GM12878 (cell line): Measurements from ENCODE around the gene KATNB1. TPM values are rescaled to one million over a fixed set of nuclear protein-coding genes. Genes with fewer than 3 reads are reported as not detected.

Experiments
- ATAC-seq: fragments of 200-7000 bp; cut with Tn5 transposase; 3 replicates; pipeline ENCODE4 v1.9.1; 2020; ENCODE audit warnings: mild to moderate bottlenecking, moderate library complexity
- BruUV-seq: library from RNA; stranded (reverse); fragments of 400-500 nt; replicated peaks from 2 replicates; lab custom pipeline; 2021; lab: Mats Ljungman, UMichigan
- CTCF ChIA-PET: fragments of 300-600 bp; sonication (Branson Sonifier 250); formaldehyde crosslinking; extraction: SDS; loops from one replicate; lab custom pipeline; 2021; ENCODE audit warnings: inconsistent platforms; lab: Yijun Ruan, JAX
- POLR2A ChIA-PET: fragments of 350-600 bp; formaldehyde crosslinking; extraction: SDS; loops from one replicate; lab custom pipeline; 2021; ENCODE audit warnings: inconsistent platforms; lab: Charles Lee
- RAD21 ChIA-PET: fragments of 300-600 bp; sonication (Branson Sonifier 250); formaldehyde crosslinking; loops from one replicate; lab custom pipeline; 2023; ENCODE audit warnings: antibody characterized with exemption; ENCODE audit not compliant: unreplicated experiment; lab: Charles Lee
- SMC1A ChIA-PET: fragments of 300-600 bp; sonication (Branson Sonifier 250); formaldehyde crosslinking; loops from one replicate; lab custom pipeline; 2023; ENCODE audit not compliant: unreplicated experiment, uncharacterized antibody; lab: Charles Lee
- DNase-seq: peaks from one replicate; pipeline ENCODE4 v3.0.0-alpha.2; 2011; ENCODE audit warnings: low read depth, low spot score
- FAIRE-seq: peaks from 3 replicates; lab custom pipeline; 2011; peaks lifted over from hg19 to GRCh38; lab: Jason Lieb, UNC
- H2AFZ ChIP-seq: 2 replicates; pipeline ENCODE4 v1.6.0; 2011; ENCODE audit warnings: low read depth, low read length, control low read depth; ENCODE audit not compliant: control insufficient read depth
- H3K27ac ChIP-seq: 2 replicates; pipeline ENCODE4 v1.5.1; 2011; ENCODE audit warnings: control low read depth; ENCODE audit not compliant: control insufficient read depth, insufficient read depth
- H3K27me3 ChIP-seq, 2 experiments: replicated peaks in 1 of 2; 2 replicates each; pipeline versions ENCODE4 v1.6.0 to v1.6.1; 2011; ENCODE audit warnings: low read length in 1 of 2; ENCODE audit not compliant: control insufficient read depth in 2 of 2, insufficient read depth in 2 of 2
- H3K36me3 ChIP-seq, 2 experiments: 2 replicates each; pipeline ENCODE4 v1.5.1; 2011; ENCODE audit warnings: low read length in 1 of 2; ENCODE audit not compliant: control insufficient read depth in 2 of 2, insufficient read depth in 2 of 2
- H3K4me1 ChIP-seq: 2 replicates; pipeline ENCODE4 v1.6.1; 2011; ENCODE audit warnings: mild to moderate bottlenecking, low read length, moderate library complexity, mixed read lengths; ENCODE audit not compliant: control insufficient read depth, insufficient read depth
- H3K4me2 ChIP-seq: 2 replicates; pipeline ENCODE4 v1.6.0; 2011; ENCODE audit warnings: control low read depth; ENCODE audit not compliant: control insufficient read depth, insufficient read depth
- H3K4me3 ChIP-seq: fragments of 200-600 bp; sonication (generic); 2 replicates; pipeline ENCODE4 v1.5.1; 2016
- H3K79me2 ChIP-seq: 2 replicates; pipeline ENCODE4 v1.6.0; 2011; ENCODE audit warnings: low read length; ENCODE audit not compliant: control insufficient read depth, insufficient read depth
- H3K9ac ChIP-seq: 2 replicates; pipeline ENCODE4 v1.8.0; 2011; ENCODE audit warnings: low read length, control low read depth, mixed read lengths; ENCODE audit not compliant: control insufficient read depth, insufficient read depth
- H3K9me3 ChIP-seq: replicated peaks from 3 replicates; pipeline ENCODE4 v1.5.1; 2011; ENCODE audit warnings: mild to moderate bottlenecking, low read length; ENCODE audit not compliant: control insufficient read depth, insufficient read depth
- H4K20me1 ChIP-seq: 2 replicates; pipeline ENCODE4 v1.6.0; 2011; ENCODE audit not compliant: control insufficient read depth, insufficient read depth
- ATF7 ChIP-seq: fragments of 450-650 bp; IDR thresholded peaks from 2 replicates; pipeline ENCODE4 v1.6.1; 2016; ENCODE audit warnings: low read depth, mild to moderate bottlenecking
- CEBPZ ChIP-seq: fragments of 150-350 bp; IDR thresholded peaks from 2 replicates; pipeline ENCODE4 v1.6.1; 2016; ENCODE audit warnings: low read depth, low read length
- CHD4 ChIP-seq: fragments of 200-600 bp; sonication (generic); IDR thresholded peaks from 2 replicates; pipeline ENCODE4 v1.6.1; 2016; ENCODE audit warnings: mild to moderate bottlenecking
- CREM ChIP-seq: IDR thresholded peaks from 2 replicates; pipeline ENCODE4 v1.6.1; 2014; ENCODE audit warnings: antibody characterized with exemption, low read depth
- FOS ChIP-seq: IDR thresholded peaks from 3 replicates; pipeline ENCODE4 v1.6.1; 2011; ENCODE audit warnings: borderline replicate concordance; ENCODE audit not compliant: insufficient read length; ENCODE audit errors: extremely low read depth
- HCFC1 ChIP-seq: fragments of 150-350 bp; IDR thresholded peaks from 2 replicates; pipeline ENCODE4 v1.6.1; 2014; ENCODE audit warnings: low read length
- JUND ChIP-seq: IDR thresholded peaks from 2 replicates; pipeline ENCODE4 v1.6.1; 2012; ENCODE audit warnings: low read depth, mild to moderate bottlenecking, low read length, improper control_type of control experiment, moderate library complexity
- KAT2A ChIP-seq: conservative IDR thresholded peaks from 2 replicates; pipeline ENCODE4 v1.6.1; 2011; ENCODE audit warnings: low read depth, low read length; ENCODE audit not compliant: control insufficient read depth
- KLF5 ChIP-seq: fragments of 450-650 bp; IDR thresholded peaks from 2 replicates; pipeline ENCODE4 v1.6.1; 2014; ENCODE audit warnings: mild to moderate bottlenecking; ENCODE audit not compliant: partially characterized antibody
- LARP7 ChIP-seq: fragments of 450-650 bp; IDR thresholded peaks from 2 replicates; pipeline ENCODE4 v1.6.1; 2017; ENCODE audit warnings: mild to moderate bottlenecking
- NRF1 ChIP-seq: conservative IDR thresholded peaks from 2 replicates; pipeline ENCODE4 v1.6.1; 2011; ENCODE audit warnings: mild to moderate bottlenecking, low read depth, low read length, improper control_type of control experiment
- PAX5 ChIP-seq: IDR thresholded peaks from 2 replicates; pipeline ENCODE4 v1.6.1; 2011; ENCODE audit warnings: low read depth, low read length, borderline replicate concordance
- PAX8 ChIP-seq: fragments of 450-650 bp; IDR thresholded peaks from 2 replicates; pipeline ENCODE4 v1.6.1; 2017; ENCODE audit warnings: mild to moderate bottlenecking, moderate library complexity
- POU2F2 ChIP-seq: IDR thresholded peaks from 3 replicates; pipeline ENCODE4 v1.6.1; 2011; ENCODE audit warnings: low read depth, mild to moderate bottlenecking, low read length, borderline replicate concordance
- SMARCA5 ChIP-seq: fragments of 450-650 bp; IDR thresholded peaks from 2 replicates; pipeline ENCODE4 v1.6.1; 2017; ENCODE audit warnings: mild to moderate bottlenecking
- USF1 ChIP-seq: IDR thresholded peaks from 2 replicates; pipeline ENCODE4 v1.6.1; 2011; ENCODE audit warnings: borderline replicate concordance, low read depth, mild to moderate bottlenecking, moderate library complexity, mixed read lengths, low read length; ENCODE audit not compliant: insufficient read depth; ENCODE audit errors: extremely low read length
- ZNF622 ChIP-seq: fragments of 450-650 bp; IDR thresholded peaks from 2 replicates; pipeline ENCODE4 v1.6.1; 2017; ENCODE audit warnings: mild to moderate bottlenecking, inconsistent platforms
- WGBS: methylation state at CpG from one replicate; pipeline ENCODE4 v1.1.6; 2016; ENCODE audit warnings: low lambda C conversion rate; ENCODE audit not compliant: insufficient replicate concordance, insufficient coverage; ENCODE audit errors: missing lambda C conversion rate; 5-methylcytosine and 5-hydroxymethylcytosine counted together
- in situ Hi-C: fragments of 300-500 bp; cut with MboI; formaldehyde crosslinking; loops from 9 replicates; pipeline ENCODE4 v1.14.3; 2018; ENCODE audit warnings: mixed read lengths
- intact Hi-C: fragments of 100-400 bp; cut with micrococcal nuclease; formaldehyde crosslinking; loops from one replicate; pipeline ENCODE4 v1.14.2; 2022; ENCODE audit not compliant: unreplicated experiment
- polyA plus RNA-seq, 11 experiments: library from polyadenylated mRNA; depleted of rRNA in 4 of 11; unstranded in 6 of 11; stranded (reverse) in 5 of 11; fragments of >200 nt; fragmentation: Nextera tagmentation in 4 of 11; fragmentation: Illumina TruSeq in 1 of 11; extraction: Ambion mirVana in 4 of 11; extraction: Trizol in 1 of 11; gene quantifications; 1 replicate in 1 of 11; 2 replicates in 10 of 11; pipeline versions ENCODE4 v1.2.1 to v1.2.3, GENCODE V29; 2011 to 2016; ENCODE audit warnings: inconsistent platforms in 2 of 11, missing spikeins in 2 of 11, low read depth in 1 of 11
- total RNA-seq, 4 experiments: library from RNA; depleted of rRNA in 3 of 4; stranded (reverse); fragments of >200 nt in 3 of 4; fragmentation: Illumina TruSeq in 1 of 4; extraction: Trizol in 1 of 4; gene quantifications; 2 replicates each; pipeline versions ENCODE4 v1.2.1 to v1.2.3, GENCODE V29; 2013 to 2021

KATNB1 gene
- total and polyA plus RNA-seq, 10 of the 15 experiments (the other 5 are each of a cell fraction or from before 2014, with no cell fraction given), result 0.71 to 46.5 (median 19.5) TPM

GRCh38 chr16:57748596-57748995, 13.0 kb downstream of the KATNB1 start:
- no peak overlapping the region for H3K4me3 ChIP-seq
- in situ Hi-C loops, result no loop called here
- ChIA-PET POLR2A (no interaction called here), CTCF (interaction anchor here (1.4 to 1.8 kb wide), 2 partner anchors 149 to 172 kb away, joined by 4 to 5 read pairs; no protein-coding TSS in a partner anchor), RAD21 (no interaction called here), SMC1A (no interaction called here)
- TF ChIP-seq JUND (no peak), ZNF622 (no peak), CREM (no peak), PAX5 (no peak), SMARCA5 (no peak), CHD4 (no peak), NRF1 (no peak), FOS (no peak), KAT2A (no peak), USF1 (no peak), CEBPZ (no peak), KLF5 (no peak), PAX8 (no peak), HCFC1 (no peak), LARP7 (no peak), POU2F2 (no peak), ATF7 (no peak)
- no peak overlapping the region for H3K9ac ChIP-seq
- H3K4me1 ChIP-seq, result no peaks in the 10 kb centered on the region
- ATAC-seq (no peak), FAIRE-seq (no peak), DNase-seq (no peak)
- H3K36me3 ChIP-seq, result peaks cover 0 to 2% of the 10 kb centered on the region in 2 experiments; a peak in 2 of 4 replicates
- H2AFZ ChIP-seq, result no peak overlapping the region
- intact Hi-C loops, result no loop called here
- no peaks in the 10 kb centered on the region for H3K27me3 ChIP-seq
- H4K20me1 ChIP-seq, result no peaks in the 10 kb centered on the region
- no peaks in the 10 kb centered on the region for H3K79me2 ChIP-seq
- BruUV-seq, result no TSS peak
- H3K4me2 ChIP-seq, result no peak overlapping the region
- no peaks in the 10 kb centered on the region for H3K9me3 ChIP-seq
- 84% methylated on average over 11 of the region's 11 CpGs for WGBS
- no peak overlapping the region for H3K27ac ChIP-seq
